MM.1S (cell line): Measurements from ENCODE around the gene CHST13.

Experiments used
- DNase-seq: peaks from one replicate; pipeline ENCODE4 v3.0.0-alpha.2; 2015
- H2AFZ ChIP-seq: fragments of 300-600 bp; sonication (generic); 2 replicates; pipeline ENCODE4 v1.6.0; 2016; ENCODE audit warnings: antibody characterized with exemption, low read length
- H3F3A ChIP-seq: fragments of 300-600 bp; sonication (generic); 2 replicates; pipeline ENCODE4 v1.6.1; 2016; ENCODE audit warnings: mild to moderate bottlenecking, antibody characterized with exemption, low read length, moderate library complexity, mixed read lengths; ENCODE audit not compliant: insufficient read depth
- H3K27ac ChIP-seq: fragments of 300-600 bp; sonication (generic); 2 replicates; pipeline ENCODE4 v1.5.1; 2016; ENCODE audit warnings: mild to moderate bottlenecking, low read length
- H3K27me3 ChIP-seq: fragments of 300-600 bp; sonication (generic); replicated peaks from 2 replicates; pipeline ENCODE4 v1.6.0; 2016; ENCODE audit warnings: low read length; ENCODE audit not compliant: insufficient read depth
- H3K36me3 ChIP-seq: fragments of 300-600 bp; sonication (generic); replicated peaks from 2 replicates; pipeline ENCODE4 v1.6.1; 2016; ENCODE audit warnings: mild to moderate bottlenecking, low read length, mixed read lengths; ENCODE audit not compliant: insufficient read depth
- H3K4me1 ChIP-seq: fragments of 300-600 bp; sonication (generic); 2 replicates; pipeline ENCODE4 v1.6.1; 2016; ENCODE audit warnings: low read length, mixed read lengths
- H3K4me2 ChIP-seq: fragments of 300-600 bp; sonication (generic); 2 replicates; pipeline ENCODE4 v1.6.0; 2016; ENCODE audit warnings: low read depth, low read length
- H3K4me3 ChIP-seq: fragments of 300-600 bp; sonication (generic); 2 replicates; pipeline ENCODE4 v1.5.1; 2016; ENCODE audit warnings: low read length, mixed read lengths
- H3K79me2 ChIP-seq: fragments of 300-600 bp; sonication (generic); 2 replicates; pipeline ENCODE4 v1.6.1; 2016; ENCODE audit warnings: mixed run types, low read length, mixed read lengths
- H3K9ac ChIP-seq: fragments of 300-600 bp; sonication (generic); 2 replicates; pipeline ENCODE4 v1.6.1; 2016; ENCODE audit warnings: low read length, mixed read lengths
- H3K9me2 ChIP-seq: fragments of 300-600 bp; sonication (generic); replicated peaks from 2 replicates; pipeline ENCODE4 v1.6.1; 2016; ENCODE audit warnings: mild to moderate bottlenecking, low read length, mixed read lengths; ENCODE audit not compliant: insufficient read depth
- H3K9me3 ChIP-seq: fragments of 300-600 bp; sonication (generic); replicated peaks from 2 replicates; pipeline ENCODE4 v1.6.1; 2016; ENCODE audit warnings: mild to moderate bottlenecking, low read length, mixed read lengths; ENCODE audit not compliant: insufficient read depth
- H4K20me1 ChIP-seq: fragments of 300-600 bp; sonication (generic); 2 replicates; pipeline ENCODE4 v1.6.1; 2016; ENCODE audit warnings: mild to moderate bottlenecking, low read length, moderate library complexity, mixed read lengths; ENCODE audit not compliant: insufficient read depth
- CTCF ChIP-seq: fragments of 300-600 bp; sonication (generic); IDR thresholded peaks from 2 replicates; pipeline ENCODE4 v1.5.1; 2016; ENCODE audit warnings: antibody characterized with exemption, low read length, mixed read lengths
- EZH2 ChIP-seq: fragments of 300-600 bp; sonication (generic); optimal IDR thresholded peaks from 2 replicates; pipeline ENCODE3; 2017; ENCODE audit warnings: low read depth, mild to moderate bottlenecking, antibody characterized with exemption, low read length, mixed read lengths
- EZH2phosphoT487 ChIP-seq: fragments of 300-600 bp; sonication (generic); IDR thresholded peaks from 2 replicates; pipeline ENCODE4 v1.6.1; 2018; ENCODE audit warnings: antibody characterized with exemption, low read length

CHST13 gene

GRCh38 chr3:126501736-126502135 is 22.2 kb upstream of the CHST13 start:
- Histone ChIP-seq H3K27me3 (no peaks in the 10 kb centered on the region), H3K4me3 (no peak overlapping the region), H3K4me2 (no peak overlapping the region), H3K79me2 (no peaks in the 10 kb centered on the region), H3K27ac (no peak overlapping the region), H3F3A (no peaks in the 10 kb centered on the region), H3K36me3 (no peaks in the 10 kb centered on the region), H3K4me1 (no peaks in the 10 kb centered on the region), H3K9ac (no peak overlapping the region), H3K9me2 (no peaks in the 10 kb centered on the region), H3K9me3 (no peaks in the 10 kb centered on the region), H4K20me1 (no peaks in the 10 kb centered on the region), H2AFZ (no peak overlapping the region)
- DNase-seq = no peak
- no peak for TF ChIP-seq EZH2phosphoT487
- TF ChIP-seq CTCF = no peak
- TF ChIP-seq EZH2 = no peak

GRCh38 chr3:126502656-126503055 is 21.3 kb upstream of the CHST13 start:
- H3K4me3 ChIP-seq = no peak overlapping the region
- no peaks in the 10 kb centered on the region for H3K9me3 ChIP-seq
- H3K27me3 ChIP-seq = no peaks in the 10 kb centered on the region; the same call in 1 of the 2 replicates
- H3F3A ChIP-seq = no peaks in the 10 kb centered on the region
- no peak overlapping the region for H3K4me2 ChIP-seq
- H3K9ac ChIP-seq = no peak overlapping the region
- no peak for DNase-seq
- no peak overlapping the region for H2AFZ ChIP-seq
- H4K20me1 ChIP-seq = no peaks in the 10 kb centered on the region
- H3K36me3 ChIP-seq = no peaks in the 10 kb centered on the region
- no peaks in the 10 kb centered on the region for H3K4me1 ChIP-seq
- TF ChIP-seq EZH2phosphoT487 (no peak), CTCF (no peak), EZH2 (no peak)
- H3K27ac ChIP-seq = no peak overlapping the region
- no peaks in the 10 kb centered on the region for H3K9me2 ChIP-seq
- no peaks in the 10 kb centered on the region for H3K79me2 ChIP-seq

- H3K9me3 ChIP-seq = no peaks in the 10 kb centered on the region
- no peak overlapping the region for H2AFZ ChIP-seq
- H4K20me1 ChIP-seq = no peaks in the 10 kb centered on the region
- H3K9me2 ChIP-seq = no peaks in the 10 kb centered on the region
- H3K36me3 ChIP-seq = no peaks in the 10 kb centered on the region
- H3K4me2 ChIP-seq = no peak overlapping the region
- H3F3A ChIP-seq = no peaks in the 10 kb centered on the region
- no peak overlapping the region for H3K9ac ChIP-seq
- no peaks in the 10 kb centered on the region; the same call in 1 of the 2 replicates for H3K27me3 ChIP-seq
- H3K4me1 ChIP-seq = no peaks in the 10 kb centered on the region
- no peak for DNase-seq
- H3K79me2 ChIP-seq = no peaks in the 10 kb centered on the region
- TF ChIP-seq EZH2 (no peak), CTCF (no peak), EZH2phosphoT487 (no peak)
- H3K27ac ChIP-seq = no peak overlapping the region
- no peak overlapping the region for H3K4me3 ChIP-seq
Measured at GRCh38 chr3:126503701-126504100, 20.3 kb upstream of the CHST13 start.
